Peyer's patch (tissue), 4 donors: ENCODE results near the gene ADAM30. TPM values are rescaled to one million over a fixed set of nuclear protein-coding genes. Genes with fewer than 3 reads are reported as not detected.

ENCODE experiments used
- DNase-seq, 3 donors: peaks; one replicate each; pipeline ENCODE4 v3.0.0-alpha.2; 2017 to 2019
- H3K27ac ChIP-seq, 4 donors: fragments of 200-600 bp; sonication (generic); one replicate each; pipeline ENCODE4 v1.5.1; 2016 to 2019
- H3K27me3 ChIP-seq, 2 donors: fragments of 200-600 bp; sonication (generic); one replicate each; pipeline ENCODE4 v1.5.1; 2019
- H3K36me3 ChIP-seq, 3 donors: fragments of 200-600 bp; sonication (generic); one replicate each; pipeline ENCODE4 v1.5.1; 2016 to 2019
- H3K4me1 ChIP-seq, 4 donors: fragments of 200-600 bp; sonication (generic); one replicate each; pipeline ENCODE4 v1.5.1; 2016 to 2019
- H3K4me3 ChIP-seq, 4 donors: fragments of 200-600 bp; sonication (generic); 1 replicate in 3 of 4; 2 replicates in 1 of 4; pipeline ENCODE4 v1.5.1; 2016 to 2019; ENCODE audit warnings: mild to moderate bottlenecking in 1 of 4
- H3K9me3 ChIP-seq, 4 donors: fragments of 200-600 bp; sonication (generic); one replicate each; pipeline ENCODE4 v1.5.1; 2016 to 2019; ENCODE audit warnings: mild to moderate bottlenecking in 1 of 4
- POLR2A ChIP-seq, 2 donors: fragments of 450-650 bp; IDR thresholded peaks; one replicate each; pipeline ENCODE4 v1.5.1; 2017; ENCODE audit warnings: antibody characterized with exemption in 2 of 2, mild to moderate bottlenecking in 2 of 2, moderate library complexity in 2 of 2
- total RNA-seq, 4 donors: library from RNA; depleted of rRNA; stranded (reverse); fragments of >200 nt; gene quantifications; one replicate each; pipeline ENCODE4 v1.1.0, GENCODE V29; 2016
- TF ChIP-seq, protein P1 (sequence below), 6 experiments: fragments of 450-650 bp in 4 of 6; fragments of 200-600 bp in 2 of 6; sonication (generic) in 1 of 6; IDR thresholded peaks; one replicate each; pipeline ENCODE4 v1.5.1; 2017 to 2019; ENCODE audit warnings: antibody characterized with exemption in 6 of 6, mild to moderate bottlenecking in 3 of 6, moderate library complexity in 1 of 6

Gene ADAM30
- total RNA-seq, 4 donors from 2014 or later, result not detected

DNA sequence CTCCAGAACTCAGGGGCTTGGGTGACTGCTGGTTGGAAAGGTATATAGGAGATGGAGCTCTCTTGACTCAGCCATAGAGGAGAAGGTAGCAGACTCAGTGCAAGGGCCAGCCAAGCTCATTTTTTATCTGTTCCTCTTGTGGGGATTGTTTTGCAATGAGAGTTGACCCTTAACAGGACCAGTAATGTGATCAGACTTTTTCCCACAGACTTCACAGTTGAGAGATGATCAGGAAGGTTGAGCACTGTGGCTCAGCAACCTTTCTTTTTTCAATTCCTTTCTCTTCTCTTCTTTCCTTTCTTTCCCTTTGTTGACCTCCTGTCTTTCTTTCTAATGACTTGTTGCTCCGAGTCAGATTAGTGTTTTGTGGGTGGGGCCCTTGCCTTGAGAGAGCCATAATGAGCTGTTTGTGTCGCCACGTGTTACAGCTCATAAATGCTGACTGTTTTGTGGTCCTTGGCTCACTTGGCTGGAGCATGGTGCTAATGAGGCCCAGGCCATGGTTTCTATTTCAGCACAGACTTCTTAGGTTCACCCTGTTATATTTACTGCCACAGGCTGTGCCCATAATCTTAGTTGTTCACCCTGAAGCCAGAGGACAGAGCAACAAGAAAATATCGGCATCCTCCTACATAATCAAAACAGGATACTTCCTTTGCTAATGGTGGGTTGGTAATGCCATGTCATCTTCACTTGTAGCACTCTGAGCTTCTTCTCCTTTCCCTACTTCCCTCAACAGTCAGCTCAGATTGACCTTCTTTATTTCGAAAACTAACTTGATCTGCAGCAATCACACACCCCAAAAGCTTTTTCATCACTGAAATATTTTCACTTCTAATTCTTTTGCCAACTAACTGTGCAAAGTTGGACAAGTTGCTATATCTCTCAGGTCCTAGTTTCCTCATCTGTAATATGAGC lies 13.9 kb downstream of the ADAM30 start:
- no peak for TF ChIP-seq POLR2A (IDR thresholded peaks at IDR 0.05)
- TF ChIP-seq, protein P1, sequence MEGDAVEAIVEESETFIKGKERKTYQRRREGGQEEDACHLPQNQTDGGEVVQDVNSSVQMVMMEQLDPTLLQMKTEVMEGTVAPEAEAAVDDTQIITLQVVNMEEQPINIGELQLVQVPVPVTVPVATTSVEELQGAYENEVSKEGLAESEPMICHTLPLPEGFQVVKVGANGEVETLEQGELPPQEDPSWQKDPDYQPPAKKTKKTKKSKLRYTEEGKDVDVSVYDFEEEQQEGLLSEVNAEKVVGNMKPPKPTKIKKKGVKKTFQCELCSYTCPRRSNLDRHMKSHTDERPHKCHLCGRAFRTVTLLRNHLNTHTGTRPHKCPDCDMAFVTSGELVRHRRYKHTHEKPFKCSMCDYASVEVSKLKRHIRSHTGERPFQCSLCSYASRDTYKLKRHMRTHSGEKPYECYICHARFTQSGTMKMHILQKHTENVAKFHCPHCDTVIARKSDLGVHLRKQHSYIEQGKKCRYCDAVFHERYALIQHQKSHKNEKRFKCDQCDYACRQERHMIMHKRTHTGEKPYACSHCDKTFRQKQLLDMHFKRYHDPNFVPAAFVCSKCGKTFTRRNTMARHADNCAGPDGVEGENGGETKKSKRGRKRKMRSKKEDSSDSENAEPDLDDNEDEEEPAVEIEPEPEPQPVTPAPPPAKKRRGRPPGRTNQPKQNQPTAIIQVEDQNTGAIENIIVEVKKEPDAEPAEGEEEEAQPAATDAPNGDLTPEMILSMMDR (IDR thresholded peaks at IDR 0.05), result no peak
- H3K4me3 ChIP-seq, result no peak overlapping the region
- no peaks in the 10 kb centered on the region for H3K9me3 ChIP-seq
- H3K27me3 ChIP-seq, result no peaks in the 10 kb centered on the region
- DNase-seq, result peak in 1 of 3 donors; percentile 53
- H3K27ac ChIP-seq, result no peak overlapping the region
- H3K36me3 ChIP-seq, result no peaks in the 10 kb centered on the region
- no peaks in the 10 kb centered on the region for H3K4me1 ChIP-seq

DNA sequence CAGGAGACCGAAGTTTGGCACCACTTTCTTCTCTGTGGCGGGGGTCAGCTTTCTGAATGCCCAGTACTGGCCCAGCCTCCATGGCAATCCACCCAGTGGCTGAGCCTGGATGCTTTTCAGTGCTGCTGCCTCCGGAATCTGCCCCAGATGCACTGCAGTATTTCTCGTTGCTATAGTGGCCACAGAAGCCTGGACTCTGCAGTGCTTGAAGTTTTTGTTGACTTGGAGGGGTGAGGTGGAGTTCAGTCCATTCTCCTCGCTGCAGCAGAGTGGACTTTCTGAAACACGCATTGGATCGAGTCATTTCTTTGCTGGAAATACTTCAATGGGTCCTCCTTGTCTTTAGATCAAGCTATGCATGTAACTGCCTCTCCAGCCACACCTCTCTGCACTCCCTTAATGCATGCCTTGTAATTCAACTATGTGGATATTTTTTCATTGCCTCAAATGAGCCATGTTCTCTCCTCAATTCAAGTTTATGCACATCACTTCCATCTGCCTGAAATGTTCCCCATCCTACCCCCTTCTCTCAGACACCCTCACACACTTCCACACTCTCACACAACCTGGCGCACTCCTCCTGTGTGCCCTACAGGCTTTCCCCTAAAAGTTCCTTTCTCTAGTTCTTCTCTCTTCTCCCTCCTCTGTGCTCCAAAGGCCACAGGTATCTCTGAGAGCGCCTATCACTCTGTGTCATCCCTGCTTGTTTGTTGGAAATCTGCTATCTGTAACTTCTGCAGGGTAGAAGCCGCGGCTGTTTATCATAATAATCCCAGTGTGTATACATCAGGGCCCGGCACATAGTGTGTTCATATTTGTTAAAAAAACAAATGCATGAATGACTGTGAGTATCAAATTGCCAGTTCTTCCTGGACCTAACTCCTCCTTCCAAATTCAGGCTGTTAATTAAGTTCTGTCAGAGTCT lies 16.5 kb downstream of the ADAM30 start:
- no peaks in the 10 kb centered on the region for H3K9me3 ChIP-seq
- no peak overlapping the region for H3K4me3 ChIP-seq
- H3K36me3 ChIP-seq, result no peaks in the 10 kb centered on the region
- no peaks in the 10 kb centered on the region for H3K27me3 ChIP-seq
- H3K4me1 ChIP-seq, result no peaks in the 10 kb centered on the region
- no peak overlapping the region for H3K27ac ChIP-seq
- DNase-seq, result no peak
- TF ChIP-seq, protein P1 (IDR thresholded peaks at IDR 0.05), result no peak
- no peak for TF ChIP-seq POLR2A (IDR thresholded peaks at IDR 0.05)

DNA sequence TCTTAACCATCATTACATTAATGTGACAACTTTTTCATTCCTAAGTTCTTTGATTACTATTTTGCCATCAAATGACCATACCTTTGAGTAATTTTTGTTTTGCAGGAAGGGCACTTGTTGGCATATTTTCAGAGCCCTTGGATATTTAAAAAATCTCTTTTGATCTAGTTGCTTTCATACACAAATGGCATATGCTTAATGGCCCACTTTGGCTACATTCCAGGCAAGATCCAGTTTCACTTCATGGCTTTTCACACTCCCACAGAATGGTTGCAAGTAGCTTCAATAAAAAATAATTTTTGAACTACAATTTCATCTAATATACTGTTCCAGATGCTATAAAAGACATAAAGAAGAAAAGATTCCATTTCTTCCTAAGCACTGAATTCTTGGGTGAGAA lies 18.1 kb downstream of the ADAM30 start:
- TF ChIP-seq, protein P1 (IDR thresholded peaks at IDR 0.05), result no peak
- no peak for TF ChIP-seq POLR2A (IDR thresholded peaks at IDR 0.05)
- H3K27me3 ChIP-seq, result no peaks in the 10 kb centered on the region
- DNase-seq, result no peak
- no peaks in the 10 kb centered on the region for H3K4me1 ChIP-seq
- no peaks in the 10 kb centered on the region for H3K36me3 ChIP-seq
- no peak overlapping the region for H3K4me3 ChIP-seq
- H3K9me3 ChIP-seq, result no peaks in the 10 kb centered on the region
- no peak overlapping the region for H3K27ac ChIP-seq

DNA sequence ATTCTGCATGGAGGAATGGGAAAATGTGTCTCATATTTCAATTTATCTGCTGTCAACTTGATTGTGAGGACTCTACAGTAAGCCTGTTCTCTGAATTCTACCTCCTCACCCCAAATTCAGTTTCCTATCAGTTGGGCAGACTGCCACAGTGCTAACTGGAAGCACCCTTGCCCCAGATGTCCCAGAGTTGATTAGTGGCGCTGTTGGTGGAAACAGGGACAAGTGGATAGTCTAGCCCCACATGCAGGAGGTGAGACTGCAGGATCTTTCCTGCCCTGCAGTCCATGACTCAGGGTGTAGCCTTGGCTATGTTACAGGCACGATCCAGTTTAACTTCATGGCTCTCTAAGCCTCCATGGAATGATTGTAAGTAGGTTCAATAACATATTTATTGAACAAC lies 22.1 kb downstream of the ADAM30 start:
- DNase-seq, result no peak
- Histone ChIP-seq H3K4me3 (no peak overlapping the region), H3K27ac (no peak overlapping the region), H3K9me3 (no peaks in the 10 kb centered on the region), H3K4me1 (no peaks in the 10 kb centered on the region), H3K27me3 (no peaks in the 10 kb centered on the region), H3K36me3 (no peaks in the 10 kb centered on the region)
- no peak for TF ChIP-seq POLR2A (IDR thresholded peaks at IDR 0.05)
- TF ChIP-seq, protein P1 (IDR thresholded peaks at IDR 0.05), result no peak

DNA sequence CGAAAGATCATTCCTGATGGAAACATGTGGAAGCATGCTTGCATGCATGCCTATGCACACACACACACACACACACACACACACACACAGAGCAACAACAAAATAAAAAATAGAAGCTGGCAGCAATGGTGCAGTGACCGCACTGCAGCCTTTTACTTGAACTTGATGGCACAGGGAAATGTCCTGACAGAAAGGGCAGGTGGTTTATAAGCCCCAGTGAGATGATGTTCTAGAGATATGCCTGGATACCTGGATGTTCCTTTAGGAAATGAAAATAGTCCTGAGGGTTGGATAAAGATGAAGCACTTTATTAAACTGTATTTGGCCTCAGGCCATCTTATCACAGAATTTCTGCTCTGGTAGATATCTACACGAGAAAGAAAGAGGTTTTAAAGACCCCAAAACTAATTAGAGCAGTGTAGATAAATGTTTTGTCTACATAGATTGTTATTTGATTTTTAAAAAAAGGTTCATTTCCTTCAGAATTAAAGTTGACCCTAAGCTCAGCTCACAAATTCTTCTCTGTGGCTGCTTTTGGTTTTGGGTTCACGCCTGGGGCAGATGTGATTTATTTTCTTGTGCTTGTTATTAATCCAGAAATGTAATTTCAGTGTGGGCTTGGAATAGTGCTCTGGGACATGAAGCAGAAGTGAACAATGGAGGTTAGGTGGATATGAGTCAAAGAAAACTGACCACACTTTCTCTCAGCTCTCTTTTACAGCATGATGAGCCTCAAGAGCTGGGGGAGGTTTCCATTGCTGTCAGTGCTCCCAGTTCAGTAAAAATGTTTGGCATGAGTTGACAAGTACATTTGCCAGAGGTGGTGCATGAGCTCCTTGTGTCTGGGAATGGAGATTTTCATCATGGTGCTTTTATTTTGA lies 22.9 kb downstream of the ADAM30 start:
- no peaks in the 10 kb centered on the region for H3K9me3 ChIP-seq
- no peak overlapping the region for H3K27ac ChIP-seq
- H3K36me3 ChIP-seq, result no peaks in the 10 kb centered on the region
- no peak for DNase-seq
- no peak for TF ChIP-seq POLR2A (IDR thresholded peaks at IDR 0.05)
- TF ChIP-seq, protein P1 (IDR thresholded peaks at IDR 0.05), result no peak
- H3K4me1 ChIP-seq, result no peaks in the 10 kb centered on the region
- H3K4me3 ChIP-seq, result no peak overlapping the region
- H3K27me3 ChIP-seq, result no peaks in the 10 kb centered on the region
